Keratinocyte (primary cell): ENCODE measurements around the gene NOX4. TPM values are rescaled to one million over a fixed set of nuclear protein-coding genes. Genes with fewer than 3 reads are reported as not detected.

Experiments used
- DNase-seq: peaks from one replicate; pipeline ENCODE4 v3.0.0-alpha.2; 2011; ENCODE audit warnings: low read depth, missing footprints, low spot score
- FAIRE-seq: peaks from 2 replicates; lab custom pipeline; 2011; peaks lifted over from hg19 to GRCh38; lab: Jason Lieb, UNC
- H2AFZ ChIP-seq: 2 replicates; pipeline ENCODE4 v1.6.0; 2012; ENCODE audit warnings: low read length, control low read depth, inconsistent platforms; ENCODE audit not compliant: control insufficient read depth
- H3K27ac ChIP-seq: 2 replicates; pipeline ENCODE4 v1.5.1; 2011; ENCODE audit warnings: low read length; ENCODE audit not compliant: control insufficient read depth, insufficient read depth
- H3K27me3 ChIP-seq: 3 replicates; pipeline ENCODE4 v1.6.0; 2011; ENCODE audit warnings: low read length; ENCODE audit not compliant: control insufficient read depth, insufficient read depth; ENCODE audit errors: extremely low read depth
- H3K36me3 ChIP-seq, 2 experiments: 2 replicates in 1 of 2; 3 replicates in 1 of 2; pipeline ENCODE4 v1.5.1; 2011; ENCODE audit warnings: low read length in 2 of 2, mild to moderate bottlenecking in 1 of 2; ENCODE audit not compliant: control insufficient read depth in 2 of 2, insufficient read depth in 2 of 2; ENCODE audit errors: extremely low read depth in 1 of 2
- H3K4me1 ChIP-seq: 3 replicates; pipeline ENCODE4 v1.5.1; 2011; ENCODE audit warnings: low read length; ENCODE audit not compliant: control insufficient read depth, insufficient read depth; ENCODE audit errors: extremely low read depth
- H3K4me2 ChIP-seq: 3 replicates; pipeline ENCODE4 v1.6.0; 2011; ENCODE audit warnings: low read depth, low read length; ENCODE audit not compliant: control insufficient read depth, insufficient read depth; ENCODE audit errors: extremely low read depth
- H3K4me3 ChIP-seq, 3 experiments: fragments of 200-600 bp in 1 of 3; sonication (generic) in 1 of 3; 2 replicates in 2 of 3; 3 replicates in 1 of 3; pipeline ENCODE4 v1.5.1; 2011 to 2016; ENCODE audit warnings: low read length in 3 of 3, mild to moderate bottlenecking in 3 of 3, control low read depth in 2 of 3, inconsistent platforms in 1 of 3, low read depth in 1 of 3, mixed read lengths in 1 of 3, mixed run types in 1 of 3, moderate library complexity in 1 of 3; ENCODE audit not compliant: control insufficient read depth in 2 of 3, insufficient read depth in 2 of 3; ENCODE audit errors: extremely low read depth in 1 of 3
- H3K79me2 ChIP-seq: 2 replicates; pipeline ENCODE4 v1.6.0; 2012; ENCODE audit warnings: low read length; ENCODE audit not compliant: control insufficient read depth, insufficient read depth
- H3K9ac ChIP-seq: 3 replicates; pipeline ENCODE4 v1.6.0; 2011; ENCODE audit warnings: low read length; ENCODE audit not compliant: control insufficient read depth, insufficient read depth; ENCODE audit errors: extremely low read depth
- H3K9me1 ChIP-seq: 3 replicates; pipeline ENCODE4 v1.6.0; 2011; ENCODE audit warnings: low read length; ENCODE audit not compliant: control insufficient read depth, insufficient read depth; ENCODE audit errors: extremely low read depth
- H3K9me3 ChIP-seq: 2 replicates; pipeline ENCODE4 v1.5.1; 2012; ENCODE audit warnings: low read depth, low read length; ENCODE audit not compliant: control insufficient read depth
- H4K20me1 ChIP-seq: 3 replicates; pipeline ENCODE4 v1.6.0; 2011; ENCODE audit warnings: low read length; ENCODE audit not compliant: control insufficient read depth, insufficient read depth; ENCODE audit errors: extremely low read depth
- EZH2 ChIP-seq: IDR thresholded peaks from one replicate; pipeline ENCODE4 v1.6.1; 2012; ENCODE audit warnings: inconsistent platforms, mild to moderate bottlenecking, low read length, moderate library complexity
- dilution Hi-C: fragments of 300-500 bp; cut with MboI; formaldehyde crosslinking; loops from one replicate; pipeline ENCODE4 v1.7.0; 2020; ENCODE audit warnings: low sequenced_read_pairs; ENCODE audit not compliant: extremely low pct_ligation_motif_present
- polyA plus RNA-seq, 5 experiments: library from polyadenylated mRNA; depleted of rRNA in 3 of 5; stranded (reverse) in 3 of 5; stranded (forward) in 1 of 5; unstranded in 1 of 5; fragments of >200 nt; gene quantifications; 1 replicate in 1 of 5; 2 replicates in 3 of 5; 3 replicates in 1 of 5; pipeline versions ENCODE4 v1.2.1 to v1.2.3, GENCODE V29; 2011 to 2012; ENCODE audit warnings: missing spikeins in 2 of 5, low read depth in 1 of 5, low replicate concordance in 1 of 5
- TF ChIP-seq, protein P1 (sequence below), 3 experiments: IDR thresholded peaks in 1 of 3; conservative IDR thresholded peaks in 1 of 3; optimal IDR thresholded peaks in 1 of 3; 2 replicates in 2 of 3; 3 replicates in 1 of 3; pipeline versions ENCODE3 to v1.5.1; 2011; ENCODE audit warnings: low read length in 3 of 3, mild to moderate bottlenecking in 3 of 3, moderate library complexity in 2 of 3, control low read depth in 1 of 3, inconsistent platforms in 1 of 3; ENCODE audit not compliant: insufficient read depth in 2 of 3; ENCODE audit errors: extremely low read depth in 1 of 3

NOX4 gene
- polyA plus RNA-seq, 1 donor (not counting 4 experiments of a cell fraction or from before 2014, with no cell fraction given): not detected

DNA sequence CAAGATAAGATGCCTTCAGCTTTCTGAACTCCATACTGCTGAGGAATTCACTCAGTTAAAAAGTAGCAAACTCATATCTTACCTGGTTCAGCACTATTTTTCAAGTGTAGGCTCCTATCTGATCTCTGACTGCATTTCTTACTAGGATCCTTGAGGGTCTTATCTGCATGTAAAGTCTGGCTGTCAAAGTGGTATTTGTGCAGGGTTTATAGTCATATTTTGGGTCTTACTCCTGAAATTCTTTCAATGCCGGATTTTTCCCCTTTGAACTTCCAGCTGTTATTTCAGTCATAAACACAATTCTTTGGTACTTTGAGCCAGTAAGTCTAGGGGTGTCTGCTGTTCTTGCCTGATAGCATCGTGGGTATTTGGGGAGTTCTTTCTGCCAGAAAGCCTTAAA lies 25.3 kb upstream of the NOX4 start:
- H3K79me2 ChIP-seq: no peaks in the 10 kb centered on the region
- H4K20me1 ChIP-seq: no peaks in the 10 kb centered on the region
- H3K9me1 ChIP-seq: no peaks in the 10 kb centered on the region
- H3K4me3 ChIP-seq: no peak overlapping the region
- no peak for DNase-seq
- no peak overlapping the region for H3K4me2 ChIP-seq
- no peak for FAIRE-seq
- H3K9me3 ChIP-seq: no peaks in the 10 kb centered on the region
- no peak overlapping the region for H3K9ac ChIP-seq
- H3K27me3 ChIP-seq: no peaks in the 10 kb centered on the region
- no peak overlapping the region for H2AFZ ChIP-seq
- no peaks in the 10 kb centered on the region for H3K4me1 ChIP-seq
- no peak for TF ChIP-seq EZH2
- TF ChIP-seq, protein P1, sequence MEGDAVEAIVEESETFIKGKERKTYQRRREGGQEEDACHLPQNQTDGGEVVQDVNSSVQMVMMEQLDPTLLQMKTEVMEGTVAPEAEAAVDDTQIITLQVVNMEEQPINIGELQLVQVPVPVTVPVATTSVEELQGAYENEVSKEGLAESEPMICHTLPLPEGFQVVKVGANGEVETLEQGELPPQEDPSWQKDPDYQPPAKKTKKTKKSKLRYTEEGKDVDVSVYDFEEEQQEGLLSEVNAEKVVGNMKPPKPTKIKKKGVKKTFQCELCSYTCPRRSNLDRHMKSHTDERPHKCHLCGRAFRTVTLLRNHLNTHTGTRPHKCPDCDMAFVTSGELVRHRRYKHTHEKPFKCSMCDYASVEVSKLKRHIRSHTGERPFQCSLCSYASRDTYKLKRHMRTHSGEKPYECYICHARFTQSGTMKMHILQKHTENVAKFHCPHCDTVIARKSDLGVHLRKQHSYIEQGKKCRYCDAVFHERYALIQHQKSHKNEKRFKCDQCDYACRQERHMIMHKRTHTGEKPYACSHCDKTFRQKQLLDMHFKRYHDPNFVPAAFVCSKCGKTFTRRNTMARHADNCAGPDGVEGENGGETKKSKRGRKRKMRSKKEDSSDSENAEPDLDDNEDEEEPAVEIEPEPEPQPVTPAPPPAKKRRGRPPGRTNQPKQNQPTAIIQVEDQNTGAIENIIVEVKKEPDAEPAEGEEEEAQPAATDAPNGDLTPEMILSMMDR (optimal IDR thresholded peaks at IDR 0.05 in 1 of 3, IDR thresholded peaks at IDR 0.05 in 1 of 3, conservative IDR thresholded peaks at IDR 0.05 in 1 of 3; ENCODE audit: extremely low read depth in 1 of 3, insufficient read depth in 2 of 3, low read length in 3 of 3): no peak
- H3K27ac ChIP-seq: no peak overlapping the region
- dilution Hi-C loops: no loop called here
- H3K36me3 ChIP-seq: no peaks in the 10 kb centered on the region

DNA sequence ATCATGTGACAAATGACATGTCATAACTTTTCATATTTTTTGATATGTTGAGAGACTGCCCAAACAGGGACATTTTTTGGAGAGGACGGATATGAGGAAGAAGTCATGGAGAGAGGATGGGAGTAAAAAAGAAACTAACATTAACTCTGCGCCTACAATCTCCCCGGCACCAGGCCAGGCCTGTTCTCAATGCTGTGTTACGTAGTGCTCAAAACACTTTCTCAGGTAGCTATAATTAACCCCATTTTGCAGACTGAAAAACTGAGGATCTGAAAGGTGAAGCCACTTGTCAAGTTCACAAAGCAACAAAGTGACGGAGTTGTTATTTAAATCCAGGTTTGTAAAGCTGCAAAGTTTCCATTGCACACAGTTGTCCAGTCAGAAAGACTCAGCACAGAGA lies 17.4 kb upstream of the NOX4 start:
- no peak for FAIRE-seq
- Histone ChIP-seq H3K79me2 (no peaks in the 10 kb centered on the region), H4K20me1 (no peaks in the 10 kb centered on the region), H3K4me1 (no peaks in the 10 kb centered on the region), H2AFZ (no peak overlapping the region), H3K36me3 (no peaks in the 10 kb centered on the region), H3K4me3 (no peak overlapping the region), H3K9me1 (no peaks in the 10 kb centered on the region), H3K27ac (no peak overlapping the region), H3K9ac (no peak overlapping the region), H3K27me3 (no peaks in the 10 kb centered on the region), H3K9me3 (no peaks in the 10 kb centered on the region), H3K4me2 (no peak overlapping the region)
- DNase-seq: no peak
- no peak for TF ChIP-seq EZH2
- TF ChIP-seq, protein P1 (optimal IDR thresholded peaks at IDR 0.05 in 1 of 3, IDR thresholded peaks at IDR 0.05 in 1 of 3, conservative IDR thresholded peaks at IDR 0.05 in 1 of 3; ENCODE audit: extremely low read depth in 1 of 3, insufficient read depth in 2 of 3, low read length in 3 of 3): no peak
- dilution Hi-C loops: no loop called here
